Measurements from ENCODE around the gene ZPLD1. TPM values are rescaled to one million over a fixed set of nuclear protein-coding genes. Genes with fewer than 3 reads are reported as not detected.

Gene ZPLD1
- total RNA-seq, 1 experiment from 2014 or later: not detected

GRCh38 chr3:102481050-102481449 is 46.2 kb downstream of the ZPLD1 start (continued):
- no peak for TF ChIP-seq ATF3 (IDR thresholded peaks at IDR 0.05)
- TF ChIP-seq SRF (IDR thresholded peaks at IDR 0.05; ENCODE audit: low read depth): no peak
- TF ChIP-seq MAX (IDR thresholded peaks at IDR 0.05): no peak
- TF ChIP-seq SP1 (IDR thresholded peaks at IDR 0.05; ENCODE audit: low read depth): no peak
- no peak for TF ChIP-seq POLR2A (IDR thresholded peaks at IDR 0.05; ENCODE audit: borderline replicate concordance, extremely low read depth, insufficient read depth, insufficient read length)
- TF ChIP-seq RAD21 (IDR thresholded peaks at IDR 0.05; ENCODE audit: low read depth): no peak

GRCh38 chr3:102483556-102483955 is 48.7 kb downstream of the ZPLD1 start:
- H3K4me3 ChIP-seq (replicated peaks in 1 of 2; ENCODE audit: low read depth in 1 of 2, low read length in 2 of 2): no peak overlapping the region
- no peaks in the 10 kb centered on the region for H4K20me1 ChIP-seq (ENCODE audit: insufficient read depth)
- H3K9me2 ChIP-seq (ENCODE audit: insufficient read depth): no peaks in the 10 kb centered on the region
- no peaks in the 10 kb centered on the region for H3K9me3 ChIP-seq (ENCODE audit: control insufficient read depth in 1 of 2, insufficient read depth in 1 of 2, low read depth in 1 of 2, low read length in 2 of 2)
- no peaks in the 10 kb centered on the region for H3K36me3 ChIP-seq (ENCODE audit: control insufficient read depth in 1 of 2, insufficient read depth in 2 of 2, low read length in 2 of 2)
- intact Hi-C loops (cut with micrococcal nuclease): no loop called here
- H3K4me2 ChIP-seq (ENCODE audit: low read length): no peak overlapping the region
- DNase-seq (ENCODE audit: low read depth, low spot score) (no peak), ATAC-seq (no peak)
- ChIA-PET CTCF (no interaction called here), POLR2A (no interaction called here), RAD21 (ENCODE audit: low non-redundant PET in 1 of 2, low total read pairs in 2 of 2, uncharacterized antibody in 2 of 2, unreplicated experiment in 2 of 2) (no interaction called here)
- no peaks in the 10 kb centered on the region for H3K79me2 ChIP-seq (ENCODE audit: insufficient read depth, low read length)
- H2AFZ ChIP-seq (ENCODE audit: low read depth, low read length, poor library complexity, severe bottlenecking): no peak overlapping the region
- TF ChIP-seq CEBPB (IDR thresholded peaks at IDR 0.05; ENCODE audit: low read depth) (no peak), YY1 (IDR thresholded peaks at IDR 0.05; ENCODE audit: extremely low read depth, insufficient replicate concordance, low read depth, low read length) (no peak), FOSL1 (IDR thresholded peaks at IDR 0.05; ENCODE audit: low read depth) (no peak), ATF3 (IDR thresholded peaks at IDR 0.05) (no peak)
- no peak overlapping the region for H3K9ac ChIP-seq (ENCODE audit: low read length)
- no peak overlapping the region for H3K27ac ChIP-seq (ENCODE audit: low read depth, low read length)
- H3K4me1 ChIP-seq (ENCODE audit: control insufficient read depth in 1 of 2, insufficient read depth in 2 of 2, low read length in 2 of 2): no peaks in the 10 kb centered on the region
- BruUV-seq (replicated peaks): no TSS peak
- no peaks in the 10 kb centered on the region for H3K27me3 ChIP-seq (ENCODE audit: insufficient read depth, low read length)

- Histone ChIP-seq H3K4me1 (ENCODE audit: control insufficient read depth in 1 of 2, insufficient read depth in 2 of 2, low read length in 2 of 2) (no peaks in the 10 kb centered on the region), H3K4me3 (replicated peaks in 1 of 2; ENCODE audit: low read depth in 1 of 2, low read length in 2 of 2) (no peak overlapping the region), H2AFZ (ENCODE audit: low read depth, low read length, poor library complexity, severe bottlenecking) (no peak overlapping the region), H4K20me1 (ENCODE audit: insufficient read depth) (no peaks in the 10 kb centered on the region), H3K36me3 (ENCODE audit: control insufficient read depth in 1 of 2, insufficient read depth in 2 of 2, low read length in 2 of 2) (no peaks in the 10 kb centered on the region), H3K27me3 (ENCODE audit: insufficient read depth, low read length) (no peaks in the 10 kb centered on the region), H3K4me2 (ENCODE audit: low read length) (no peak overlapping the region), H3K9me3 (ENCODE audit: control insufficient read depth in 1 of 2, insufficient read depth in 1 of 2, low read depth in 1 of 2, low read length in 2 of 2) (no peaks in the 10 kb centered on the region), H3K79me2 (ENCODE audit: insufficient read depth, low read length) (no peaks in the 10 kb centered on the region), H3K9me2 (ENCODE audit: insufficient read depth) (no peaks in the 10 kb centered on the region), H3K27ac (ENCODE audit: low read depth, low read length) (no peak overlapping the region), H3K9ac (ENCODE audit: low read length) (no peak overlapping the region)
- DNase-seq (ENCODE audit: low read depth, low spot score) (no peak), ATAC-seq (no peak)
- ChIA-PET POLR2A (no interaction called here), RAD21 (ENCODE audit: low non-redundant PET in 1 of 2, low total read pairs in 2 of 2, uncharacterized antibody in 2 of 2, unreplicated experiment in 2 of 2) (no interaction called here), CTCF (no interaction called here)
- TF ChIP-seq JUND (IDR thresholded peaks at IDR 0.05): no peak
- intact Hi-C loops (cut with micrococcal nuclease): no loop called here
- BruUV-seq (replicated peaks): no TSS peak
Measured at GRCh38 chr3:102484363-102484762, 49.5 kb downstream of the ZPLD1 start.

All from HCT116 (cell line).